Naive thymus-derived CD8-positive, alpha-beta T cell (primary cell): Measurements from ENCODE around the gene RBM10. TPM values are rescaled to one million over a fixed set of nuclear protein-coding genes. Genes with fewer than 3 reads are reported as not detected.

ENCODE experiments used
- ATAC-seq, 2 donors: fragments of 150-1000 bp; cut with Tn5 transposase in 1 of 2; sonication (Bioruptor Pico), chemical (Tn5 transposase) in 1 of 2; 1 replicate in 1 of 2; 2 replicates in 1 of 2; pipeline ENCODE4 v1.10.0; 2021; ENCODE audit warnings: mild to moderate bottlenecking in 2 of 2, moderate library complexity in 2 of 2
- POLR2A ChIA-PET: fragments of 350-600 bp; sonication (Branson Sonifier 250); formaldehyde crosslinking; loops from one replicate; lab custom pipeline; 2021; ENCODE audit warnings: antibody characterized with exemption; lab: Charles Lee
- DNase-seq, 10 donors: peaks; one replicate each; pipeline versions ENCODE4 v3.0.0 to v3.0.0-alpha.2; 2020 to 2022
- H3K27ac Mint-ChIP-seq, 10 donors: one replicate each; pipeline ENCODE4 v1.8.0; 2020 to 2022; ENCODE audit warnings: mild to moderate bottlenecking in 10 of 10, mixed read lengths in 10 of 10, moderate library complexity in 4 of 10, inconsistent platforms in 1 of 10
- H3K27me3 Mint-ChIP-seq, 5 donors: one replicate each; pipeline ENCODE4 v1.8.0; 2021 to 2022; ENCODE audit warnings: mixed read lengths in 5 of 5
- H3K36me3 Mint-ChIP-seq, 3 donors: one replicate each; pipeline ENCODE4 v1.8.0; 2020 to 2022; ENCODE audit warnings: mixed read lengths in 3 of 3, mild to moderate bottlenecking in 2 of 3, inconsistent platforms in 1 of 3
- H3K4me1 Mint-ChIP-seq, 4 donors: one replicate each; pipeline ENCODE4 v1.8.0; 2021 to 2022; ENCODE audit warnings: mixed read lengths in 4 of 4
- H3K4me3 Mint-ChIP-seq, 10 donors: one replicate each; pipeline ENCODE4 v1.8.0; 2020 to 2022; ENCODE audit warnings: mild to moderate bottlenecking in 10 of 10, mixed read lengths in 10 of 10, moderate library complexity in 6 of 10, inconsistent platforms in 1 of 10
- H3K9me3 Mint-ChIP-seq, 9 donors: one replicate each; pipeline ENCODE4 v1.8.0; 2020 to 2022; ENCODE audit warnings: mixed read lengths in 9 of 9, mild to moderate bottlenecking in 3 of 9, inconsistent platforms in 1 of 9, moderate library complexity in 1 of 9
- polyA plus RNA-seq, 3 donors: library from polyadenylated mRNA; unstranded; fragments of 300-500 nt; fragmentation: Illumina TruSeq; gene quantifications; one replicate each; pipeline ENCODE4 v1.2.3, GENCODE V29; 2021
- total RNA-seq, 8 experiments: library from RNA in 2 of 8; stranded (reverse) in 2 of 8; gene quantifications; one replicate each; pipeline ENCODE4 v1.2.3 and lab custom pipeline; 2021 to 2026

Gene RBM10
- total and polyA plus RNA-seq, 5 experiments from 2014 or later, result 17.6 to 55.0 (median 39.2) TPM

DNA sequence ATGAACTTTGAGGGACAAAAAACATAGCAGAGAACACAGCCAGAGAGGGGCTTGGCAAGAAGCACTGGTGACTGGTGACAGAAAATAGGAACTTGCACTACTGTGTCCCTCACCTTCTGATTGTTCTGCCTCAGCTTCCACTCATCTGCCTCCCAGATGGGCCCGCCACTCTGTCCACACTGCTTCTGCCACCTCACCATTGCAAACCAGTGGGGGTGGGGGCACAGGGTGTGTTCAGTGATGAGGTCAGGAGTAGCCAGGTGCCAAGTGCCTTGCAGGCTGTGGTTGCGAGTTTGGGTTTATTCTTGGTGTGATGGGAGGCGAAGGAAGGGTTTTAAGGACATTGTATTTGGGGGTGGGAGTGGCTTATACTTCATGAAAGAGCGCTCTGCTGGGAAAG is 39.5 kb downstream of the RBM10 start:
- no peak for ATAC-seq
- POLR2A ChIA-PET, result no interaction called here
- H3K4me3 Mint-ChIP-seq, result no peak overlapping the region
- DNase-seq, result no peak
- H3K4me1 Mint-ChIP-seq, result peaks cover 0 to 2% (median under 1%) of the 10 kb centered on the region in 4 donors
- no peak overlapping the region for H3K27ac Mint-ChIP-seq
- no peaks in the 10 kb centered on the region for H3K27me3 Mint-ChIP-seq
- peaks cover 0 to 38% (median 0%) of the 10 kb centered on the region in 3 donors for H3K36me3 Mint-ChIP-seq
- no peaks in the 10 kb centered on the region for H3K9me3 Mint-ChIP-seq

DNA sequence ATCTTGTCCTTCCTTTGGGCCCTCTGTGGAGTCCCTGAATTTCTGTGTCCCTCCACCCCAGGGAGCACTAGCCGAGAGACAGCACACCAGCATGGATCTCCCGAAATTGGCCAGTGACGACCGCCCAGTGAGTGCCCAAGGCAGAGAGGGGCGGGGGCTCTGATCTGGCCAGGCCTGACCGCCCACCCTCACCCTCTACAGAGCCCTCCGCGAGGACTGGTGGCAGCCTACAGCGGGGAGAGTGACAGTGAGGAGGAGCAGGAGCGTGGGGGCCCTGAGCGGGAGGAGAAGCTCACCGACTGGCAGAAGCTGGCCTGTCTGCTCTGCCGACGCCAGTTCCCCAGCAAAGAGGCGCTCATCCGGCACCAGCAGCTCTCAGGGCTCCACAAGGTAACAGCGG is 40.2 kb downstream of the RBM10 start:
- ATAC-seq (no peak), DNase-seq (no peak)
- Mint-ChIP-seq H3K36me3 (peaks cover 0 to 38% (median 0%) of the 10 kb centered on the region in 3 donors), H3K27me3 (no peaks in the 10 kb centered on the region), H3K9me3 (no peaks in the 10 kb centered on the region), H3K27ac (no peak overlapping the region), H3K4me3 (no peak overlapping the region), H3K4me1 (peaks cover under 1 to 2% (median under 1%) of the 10 kb centered on the region in 4 donors)
- POLR2A ChIA-PET, result no interaction called here

- Mint-ChIP-seq H3K27ac (peak overlapping the region in 1 of 10 donors; percentile 77), H3K36me3 (peaks cover 0 to 32% (median 0%) of the 10 kb centered on the region in 3 donors), H3K4me3 (no peak overlapping the region), H3K4me1 (peaks cover 4 to 9% (median 8%) of the 10 kb centered on the region in 4 donors), H3K27me3 (no peaks in the 10 kb centered on the region), H3K9me3 (no peaks in the 10 kb centered on the region)
- DNase-seq (no peak), ATAC-seq (no peak)
- POLR2A ChIA-PET, result no interaction called here
Measured at GRCh38 chrX:47186096-47186740, 41.2 kb downstream of the RBM10 start.

DNA sequence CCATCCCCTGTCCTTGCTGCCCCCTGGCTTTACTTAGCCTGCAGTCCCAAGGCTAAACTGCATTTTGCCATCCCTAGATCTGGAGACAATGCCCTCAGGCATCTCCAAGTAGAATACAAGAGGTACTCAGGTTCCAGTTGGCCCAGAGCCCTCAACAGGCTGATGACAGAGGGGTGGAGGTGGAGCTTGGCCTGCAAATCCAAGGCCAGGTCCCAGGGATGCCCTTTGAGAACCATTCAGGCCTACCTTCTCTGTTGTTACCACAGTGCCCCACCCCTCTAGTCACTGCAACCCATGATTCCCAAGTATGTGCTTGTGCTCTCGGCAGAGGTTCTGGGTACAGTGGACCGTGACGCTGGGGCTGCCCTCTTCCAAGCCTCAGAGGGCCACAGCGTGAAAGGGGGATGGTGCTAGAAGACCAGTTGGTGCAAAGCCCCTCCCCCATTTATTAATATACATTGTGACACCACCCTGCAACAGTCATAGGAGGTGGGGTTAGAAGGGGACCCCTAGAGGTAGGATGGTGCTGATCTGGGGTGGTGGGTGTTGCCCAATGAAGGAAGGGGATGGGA is 42.2 kb downstream of the RBM10 start:
- POLR2A ChIA-PET, result no interaction called here
- peaks cover 0 to 26% (median 0%) of the 10 kb centered on the region in 3 donors for H3K36me3 Mint-ChIP-seq
- no peak for DNase-seq
- peak overlapping the region in 3 of 10 donors; percentile 1 to 73 (median 67) for H3K27ac Mint-ChIP-seq
- H3K9me3 Mint-ChIP-seq, result no peaks in the 10 kb centered on the region
- no peaks in the 10 kb centered on the region for H3K27me3 Mint-ChIP-seq
- no peak for ATAC-seq
- peaks cover 6 to 16% (median 9%) of the 10 kb centered on the region in 4 donors for H3K4me1 Mint-ChIP-seq
- H3K4me3 Mint-ChIP-seq, result no peak overlapping the region

- peak overlapping the region in 3 of 10 donors; percentile 27 to 43 (median 39) for H3K27ac Mint-ChIP-seq
- ATAC-seq, result no peak
- POLR2A ChIA-PET, result interaction anchor here (0.6 to 1.8 kb wide), 3 partner anchors 12 to 43 kb away, joined by 4 to 19 read pairs (median 6); partner anchors contain the start of gene USP11
Measured at GRCh38 chrX:47189906-47190305, 44.9 kb downstream of the RBM10 start.

DNA sequence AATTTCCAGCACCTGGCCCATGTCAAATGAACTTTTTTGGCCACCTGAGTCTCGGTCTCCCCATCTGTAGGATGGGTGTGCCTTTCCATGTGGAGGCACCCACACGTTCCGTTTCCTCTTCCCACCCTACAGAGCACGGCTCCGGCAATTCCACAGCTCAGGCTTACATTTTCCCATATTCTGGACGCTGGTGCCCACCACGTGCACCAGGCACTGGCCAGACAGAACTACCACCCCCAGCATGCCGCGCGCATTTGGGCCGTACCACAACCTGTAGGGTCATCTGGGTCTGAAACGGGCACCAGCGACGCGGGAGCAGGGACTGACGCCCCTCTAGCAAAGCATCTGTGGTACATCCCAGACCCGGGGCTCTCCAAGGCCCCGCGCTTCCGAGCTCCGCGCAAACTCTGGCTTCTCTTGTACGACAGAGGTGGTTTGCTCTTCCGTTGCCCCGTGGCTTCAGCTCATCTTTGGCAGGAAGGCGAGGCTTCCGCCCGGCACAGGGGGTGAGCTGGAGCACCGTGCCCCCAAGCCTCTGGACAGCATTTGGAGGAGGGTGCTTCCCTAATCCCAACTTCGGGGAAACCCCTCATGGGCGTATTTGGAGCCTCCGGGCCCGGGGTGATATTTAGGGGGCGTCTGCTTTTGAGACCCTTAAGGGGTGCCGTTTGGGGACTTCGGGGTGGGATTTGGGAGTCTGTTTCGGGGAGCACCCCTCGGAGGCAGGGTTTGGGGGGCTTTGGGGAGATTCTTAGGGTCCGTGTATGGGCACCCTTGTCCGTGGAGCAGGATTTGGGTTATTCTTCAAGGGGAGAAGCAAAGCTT is 45.6 kb downstream of the RBM10 start:
- H3K27ac Mint-ChIP-seq, result peak overlapping the region; percentile 79 to 97 (median 94)
- peaks cover 16 to 44% (median 28%) of the 10 kb centered on the region in 4 donors for H3K4me1 Mint-ChIP-seq
- DNase-seq (peak; percentile 52 to 92 (median 77)), ATAC-seq (peak; percentile 78 to 84)
- POLR2A ChIA-PET, result interaction anchor here (0.6 to 2.1 kb wide), 10 partner anchors 11 to 365 kb away, joined by 3 to 21 read pairs (median 5); partner anchors contain the start of genes NDUFB11, RBM10 and USP11
- H3K4me3 Mint-ChIP-seq, result peak overlapping the region; percentile 88 to 95 (median 92)
- H3K36me3 Mint-ChIP-seq, result peaks cover 0 to 13% (median 0%) of the 10 kb centered on the region in 3 donors
- H3K9me3 Mint-ChIP-seq, result no peaks in the 10 kb centered on the region
- no peaks in the 10 kb centered on the region for H3K27me3 Mint-ChIP-seq

More at GRCh38 chrX:47189906-47190305, 44.9 kb downstream of the RBM10 start:
- no peaks in the 10 kb centered on the region for H3K27me3 Mint-ChIP-seq
- no peaks in the 10 kb centered on the region for H3K9me3 Mint-ChIP-seq
- peaks cover 15 to 36% (median 22%) of the 10 kb centered on the region in 4 donors for H3K4me1 Mint-ChIP-seq
- DNase-seq, result no peak
- H3K4me3 Mint-ChIP-seq, result no peak overlapping the region
- peaks cover 0 to 17% (median 0%) of the 10 kb centered on the region in 3 donors for H3K36me3 Mint-ChIP-seq

DNA sequence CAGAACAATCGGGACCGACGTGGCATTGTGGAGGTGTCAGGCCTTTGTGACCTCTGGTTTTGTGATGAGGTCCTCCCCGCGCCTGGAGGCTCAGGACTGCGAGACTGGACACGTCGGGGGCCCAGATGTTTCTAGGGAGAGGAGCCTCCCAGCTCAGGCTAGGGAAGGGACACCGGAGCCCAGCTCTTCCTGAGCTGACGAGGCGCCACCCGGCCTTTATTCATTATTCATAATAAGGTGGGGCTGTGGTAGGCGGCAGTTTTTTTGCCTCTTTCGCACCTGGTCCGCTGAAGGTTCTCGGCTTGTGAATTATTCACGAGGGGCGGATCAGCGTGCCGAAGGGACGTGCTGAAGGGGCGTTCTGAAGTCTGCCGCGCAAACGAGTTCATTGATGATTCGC is 46.3 kb downstream of the RBM10 start:
- Mint-ChIP-seq H3K27ac (peak overlapping the region; percentile 79 to 97 (median 94)), H3K36me3 (peaks cover 0 to 9% (median 0%) of the 10 kb centered on the region in 3 donors), H3K27me3 (no peaks in the 10 kb centered on the region), H3K4me3 (peak overlapping the region; percentile 88 to 95 (median 92)), H3K4me1 (peaks cover 23 to 51% (median 34%) of the 10 kb centered on the region in 4 donors), H3K9me3 (no peaks in the 10 kb centered on the region)
- ATAC-seq (peak in 1 of 2 donors; percentile 15), DNase-seq (peak; percentile 12 to 71 (median 35))
- POLR2A ChIA-PET, result interaction anchor here (0.8 to 2.1 kb wide), 7 partner anchors 10 to 332 kb away, joined by 3 to 21 read pairs (median 7); partner anchors contain the start of genes NDUFB11, RBM10 and USP11

GRCh38 chrX:47191806-47192401 is 46.9 kb downstream of the RBM10 start:
- Mint-ChIP-seq H3K36me3 (peaks cover 0 to 5% (median 0%) of the 10 kb centered on the region in 3 donors), H3K27me3 (no peaks in the 10 kb centered on the region), H3K4me1 (peaks cover 23 to 56% (median 39%) of the 10 kb centered on the region in 4 donors), H3K27ac (peak overlapping the region in 6 of 10 donors; percentile 79 to 97 (median 94)), H3K9me3 (no peaks in the 10 kb centered on the region), H3K4me3 (peak overlapping the region; percentile 88 to 95 (median 92))
- POLR2A ChIA-PET, result interaction anchor here (1.1 to 2.1 kb wide), 4 partner anchors 26 to 332 kb away, joined by 4 to 21 read pairs (median 12); partner anchors contain the start of genes NDUFB11 and RBM10
- no peak for DNase-seq
- ATAC-seq, result no peak

DNA sequence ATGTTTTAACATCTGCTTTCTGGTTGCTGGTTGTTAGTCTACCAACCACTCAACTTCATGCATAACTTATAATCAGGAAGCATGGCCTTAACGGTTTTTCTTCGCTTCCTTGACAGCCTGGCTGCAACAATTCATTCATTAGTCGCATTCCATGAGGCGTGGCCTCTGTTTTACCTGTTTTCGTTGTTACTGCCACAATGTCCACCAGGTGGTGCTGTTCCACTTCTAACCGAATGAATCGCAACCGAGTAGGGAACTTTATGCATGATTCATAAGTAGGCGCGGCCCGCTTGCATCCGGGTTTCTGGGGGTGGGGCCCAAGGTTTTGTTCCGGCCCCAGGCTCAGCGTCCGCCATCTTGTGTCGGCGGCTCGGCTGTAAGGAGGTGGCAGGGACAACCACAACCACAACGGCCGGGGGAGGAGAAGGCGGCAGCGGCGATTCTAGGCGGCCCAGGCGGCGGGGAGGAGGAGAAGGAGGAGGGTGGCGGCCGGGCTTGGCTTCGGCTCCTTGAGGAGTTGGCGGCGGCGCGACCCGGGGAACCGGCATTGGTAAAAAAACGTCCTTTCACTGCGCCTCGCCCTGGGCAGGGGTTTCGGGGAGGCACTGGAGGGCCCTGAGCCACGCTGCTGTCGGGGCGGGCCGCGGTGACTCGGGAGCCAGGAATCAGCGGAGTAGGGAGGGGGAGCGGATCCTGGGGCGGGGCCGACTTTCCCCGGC is 48.6 kb downstream of the RBM10 start, which contains the start of gene UBA1:
Gene UBA1 (plus strand): TSS at position 355 of the 719 bp plus-strand sequence. CDS start 4,974 bp downstream, outside the sequence.
- no peaks in the 10 kb centered on the region for H3K27me3 Mint-ChIP-seq
- POLR2A ChIA-PET, result interaction anchor here (0.9 to 2.9 kb wide), 3 partner anchors 24 to 191 kb away, joined by 3 to 11 read pairs (median 4); partner anchors contain the start of gene USP11
- DNase-seq, result peak; percentile 75 to 97 (median 90)
- H3K4me3 Mint-ChIP-seq, result peak within 1 kb of the TSS; percentile 92 to 100 (median 98)
- peak within 1 kb of the TSS; percentile 92 to 100 (median 100) for H3K27ac Mint-ChIP-seq
- peaks cover 25 to 65% (median 52%) of the 10 kb centered on the region in 4 donors for H3K4me1 Mint-ChIP-seq
- no peaks in the 10 kb centered on the region for H3K9me3 Mint-ChIP-seq
- ATAC-seq, result peak; percentile 78 to 79
- H3K36me3 Mint-ChIP-seq, result peaks cover 0 to 5% (median 0%) of the 10 kb centered on the region in 3 donors

GRCh38 chrX:47194194-47194787 is 49.3 kb downstream of the RBM10 start:
- Mint-ChIP-seq H3K27ac (peak overlapping the region; percentile 78 to 100 (median 100)), H3K36me3 (peaks cover 0 to 12% (median 0%) of the 10 kb centered on the region in 3 donors), H3K27me3 (no peaks in the 10 kb centered on the region), H3K4me1 (peaks cover 28 to 63% (median 54%) of the 10 kb centered on the region in 4 donors), H3K4me3 (peak overlapping the region; percentile 92 to 100 (median 98)), H3K9me3 (no peaks in the 10 kb centered on the region)
- POLR2A ChIA-PET, result interaction anchor here (0.9 to 2.9 kb wide), 4 partner anchors 24 to 190 kb away, joined by 3 to 11 read pairs (median 4); partner anchors contain the start of genes RBM10 and USP11
- peak in 1 of 2 donors; percentile 0 for ATAC-seq
- no peak for DNase-seq
